NB4 (cell line): Measurements from ENCODE around the gene CTIF.

Source experiments
- POLR2A ChIP-seq: IDR thresholded peaks from 2 replicates; pipeline ENCODE4 v1.6.1; 2011; ENCODE audit warnings: mild to moderate bottlenecking; ENCODE audit not compliant: insufficient read length; ENCODE audit errors: extremely low read depth
- TF ChIP-seq, protein P1 (sequence below): IDR thresholded peaks from 2 replicates; pipeline ENCODE4 v1.6.1; 2011; ENCODE audit warnings: low read depth, low read length
- TF ChIP-seq, protein P2 (sequence below): IDR thresholded peaks from one replicate; pipeline ENCODE4 v1.5.1; 2012; ENCODE audit warnings: low read depth, low read length

DNA sequence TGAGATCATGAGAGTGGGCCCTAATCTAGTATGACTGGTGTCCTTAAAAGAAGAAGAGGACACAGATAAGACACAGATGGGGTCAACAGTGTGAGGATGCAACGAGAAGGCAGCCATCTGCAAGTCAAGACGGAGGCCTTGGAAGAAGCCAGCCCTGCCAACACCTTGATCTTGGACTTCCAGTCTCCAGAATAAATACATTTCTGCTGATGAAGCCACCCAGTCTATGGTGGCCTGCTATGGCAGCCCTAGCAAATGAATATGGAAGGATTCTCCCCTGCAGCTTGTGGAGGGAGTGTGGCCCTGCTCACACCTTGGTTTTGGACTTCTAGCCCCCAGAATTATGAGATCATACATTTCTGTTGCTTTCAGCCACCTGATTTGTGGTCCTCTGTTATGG, 12.3 kb downstream of the CTIF start:
- TF ChIP-seq, protein P1, sequence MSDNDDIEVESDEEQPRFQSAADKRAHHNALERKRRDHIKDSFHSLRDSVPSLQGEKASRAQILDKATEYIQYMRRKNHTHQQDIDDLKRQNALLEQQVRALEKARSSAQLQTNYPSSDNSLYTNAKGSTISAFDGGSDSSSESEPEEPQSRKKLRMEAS: no peak
- TF ChIP-seq POLR2A: no peak
- TF ChIP-seq, protein P2, sequence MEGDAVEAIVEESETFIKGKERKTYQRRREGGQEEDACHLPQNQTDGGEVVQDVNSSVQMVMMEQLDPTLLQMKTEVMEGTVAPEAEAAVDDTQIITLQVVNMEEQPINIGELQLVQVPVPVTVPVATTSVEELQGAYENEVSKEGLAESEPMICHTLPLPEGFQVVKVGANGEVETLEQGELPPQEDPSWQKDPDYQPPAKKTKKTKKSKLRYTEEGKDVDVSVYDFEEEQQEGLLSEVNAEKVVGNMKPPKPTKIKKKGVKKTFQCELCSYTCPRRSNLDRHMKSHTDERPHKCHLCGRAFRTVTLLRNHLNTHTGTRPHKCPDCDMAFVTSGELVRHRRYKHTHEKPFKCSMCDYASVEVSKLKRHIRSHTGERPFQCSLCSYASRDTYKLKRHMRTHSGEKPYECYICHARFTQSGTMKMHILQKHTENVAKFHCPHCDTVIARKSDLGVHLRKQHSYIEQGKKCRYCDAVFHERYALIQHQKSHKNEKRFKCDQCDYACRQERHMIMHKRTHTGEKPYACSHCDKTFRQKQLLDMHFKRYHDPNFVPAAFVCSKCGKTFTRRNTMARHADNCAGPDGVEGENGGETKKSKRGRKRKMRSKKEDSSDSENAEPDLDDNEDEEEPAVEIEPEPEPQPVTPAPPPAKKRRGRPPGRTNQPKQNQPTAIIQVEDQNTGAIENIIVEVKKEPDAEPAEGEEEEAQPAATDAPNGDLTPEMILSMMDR: no peak
